Measurements from ENCODE around the gene DMAP1.

- no peak for TF ChIP-seq CTCF (IDR thresholded peaks at IDR 0.05)
- TF ChIP-seq POLR2A (IDR thresholded peaks at IDR 0.05) = no peak
Measured at GRCh38 chr1:44235808-44236207, 22.5 kb downstream of the DMAP1 start.
